Measurements from ENCODE around the gene PLCD3. TPM values are rescaled to one million over a fixed set of nuclear protein-coding genes. Genes with fewer than 3 reads are reported as not detected.

The PLCD3 gene
- total and polyA plus RNA-seq, 9 of the 15 experiments (the other 6 are each of a cell fraction or from before 2014, with no cell fraction given) = 0.20 to 22.6 (median 7.5) TPM

DNA sequence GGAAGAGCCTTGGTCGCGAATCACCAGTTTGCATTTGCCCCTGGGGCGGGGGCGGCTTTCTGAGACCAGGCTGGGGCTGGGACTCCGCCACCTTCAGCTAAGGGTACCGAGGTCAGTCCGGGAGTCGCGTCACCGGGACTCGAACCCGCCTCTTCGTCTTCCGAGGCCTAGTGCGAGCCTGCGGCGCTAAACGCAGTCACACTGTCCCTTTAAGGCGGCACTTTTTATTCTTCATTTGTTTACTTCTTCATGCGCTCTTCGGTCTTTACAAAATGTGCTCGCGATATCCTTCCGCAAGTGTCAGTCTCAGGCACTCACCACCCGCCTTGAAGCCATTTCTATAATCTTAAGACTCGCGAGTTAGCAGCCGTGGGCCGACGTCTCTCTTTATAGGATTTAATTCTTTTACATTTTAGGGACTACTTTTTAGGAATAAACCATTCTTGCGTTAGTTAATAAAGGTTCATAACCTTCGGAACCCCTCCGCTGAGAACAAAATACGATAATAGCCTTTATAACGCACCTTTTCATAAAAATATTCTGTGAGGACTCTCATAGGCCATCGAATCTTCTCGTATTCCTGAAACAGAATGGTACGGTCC lies 15.4 kb upstream of the PLCD3 start (continued):
- TF ChIP-seq RREB1 (CRISPR knock-in tag; IDR thresholded peaks at IDR 0.05) (no peak), RBM34 (IDR thresholded peaks at IDR 0.05; ENCODE audit: borderline replicate concordance, insufficient read depth, low read length) (no peak), ARHGAP35 (IDR thresholded peaks at IDR 0.05; ENCODE audit: partially characterized antibody) (no peak), HDAC2 (IDR thresholded peaks at IDR 0.05) (peak; percentile 64; the same call in 1 of the 2 replicates), EWSR1 (IDR thresholded peaks at IDR 0.05; ENCODE audit: borderline replicate concordance, low read depth, partially characterized antibody) (no peak), MCM7 (IDR thresholded peaks at IDR 0.05) (no peak), HDAC8 (tag; IDR thresholded peaks at IDR 0.05) (no peak), MCM5 (IDR thresholded peaks at IDR 0.05; ENCODE audit: low read depth) (no peak), ZNF764 (CRISPR knock-in tag; IDR thresholded peaks at IDR 0.05; ENCODE audit: low read depth) (peak; percentile 22), ILK (tag; IDR thresholded peaks at IDR 0.05; ENCODE audit: borderline replicate concordance, low read depth) (no peak), ZNF232 (CRISPR knock-in tag; IDR thresholded peaks at IDR 0.05) (no peak), ZNF253 (CRISPR knock-in tag; conservative IDR thresholded peaks at IDR 0.05) (no peak), WHSC1 (IDR thresholded peaks at IDR 0.05; ENCODE audit: low read length) (no peak), CC2D1A (IDR thresholded peaks at IDR 0.05) (0 out of 2 replicates have a peak, but pooled peaks have one; percentile 13), ZSCAN32 (CRISPR knock-in tag; IDR thresholded peaks at IDR 0.05) (0 out of 2 replicates have a peak, but pooled peaks have one; percentile 42), CAMTA2 (CRISPR knock-in tag; conservative IDR thresholded peaks at IDR 0.05) (no peak), ZSCAN29 (IDR thresholded peaks at IDR 0.05) (no peak), MYBL2 (IDR thresholded peaks at IDR 0.05; ENCODE audit: low read depth) (no peak; the same call in 1 of the 2 replicates), MYBL2 (CRISPR knock-in tag; IDR thresholded peaks at IDR 0.05; ENCODE audit: borderline replicate concordance) (no peak), ASH1L (IDR thresholded peaks at IDR 0.05; ENCODE audit: borderline replicate concordance, low read depth, partially characterized antibody) (peak; percentile 81), HCFC1 (IDR thresholded peaks at IDR 0.05; ENCODE audit: low read depth, low read length) (peak; percentile 48)
- TF ChIP-seq, protein P1, sequence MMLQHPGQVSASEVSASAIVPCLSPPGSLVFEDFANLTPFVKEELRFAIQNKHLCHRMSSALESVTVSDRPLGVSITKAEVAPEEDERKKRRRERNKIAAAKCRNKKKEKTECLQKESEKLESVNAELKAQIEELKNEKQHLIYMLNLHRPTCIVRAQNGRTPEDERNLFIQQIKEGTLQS (IDR thresholded peaks at IDR 0.05) = peak; percentile 68; the same call in 1 of the 2 replicates
- TF ChIP-seq, protein P1 (CRISPR knock-in tag; conservative IDR thresholded peaks at IDR 0.05) = no peak
- TF ChIP-seq, protein P2, sequence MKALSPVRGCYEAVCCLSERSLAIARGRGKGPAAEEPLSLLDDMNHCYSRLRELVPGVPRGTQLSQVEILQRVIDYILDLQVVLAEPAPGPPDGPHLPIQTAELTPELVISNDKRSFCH (CRISPR knock-in tag; IDR thresholded peaks at IDR 0.05) = no peak
- TF ChIP-seq, protein P2 (tag; IDR thresholded peaks at IDR 0.05) = no peak

All from K562 (cell line).